GM12878 (cell line): Measurements from ENCODE around the gene BORCS5. TPM values are rescaled to one million over a fixed set of nuclear protein-coding genes. Genes with fewer than 3 reads are reported as not detected.

ENCODE experiments used
- ATAC-seq: fragments of 200-7000 bp; cut with Tn5 transposase; 3 replicates; pipeline ENCODE4 v1.9.1; 2020; ENCODE audit warnings: mild to moderate bottlenecking, moderate library complexity
- BruUV-seq: library from RNA; stranded (reverse); fragments of 400-500 nt; replicated peaks from 2 replicates; lab custom pipeline; 2021; lab: Mats Ljungman, UMichigan
- CTCF ChIA-PET: fragments of 300-600 bp; sonication (Branson Sonifier 250); formaldehyde crosslinking; extraction: SDS; loops from one replicate; lab custom pipeline; 2021; ENCODE audit warnings: inconsistent platforms; lab: Yijun Ruan, JAX
- POLR2A ChIA-PET: fragments of 350-600 bp; formaldehyde crosslinking; extraction: SDS; loops from one replicate; lab custom pipeline; 2021; ENCODE audit warnings: inconsistent platforms; lab: Charles Lee
- RAD21 ChIA-PET: fragments of 300-600 bp; sonication (Branson Sonifier 250); formaldehyde crosslinking; loops from one replicate; lab custom pipeline; 2023; ENCODE audit warnings: antibody characterized with exemption; ENCODE audit not compliant: unreplicated experiment; lab: Charles Lee
- SMC1A ChIA-PET: fragments of 300-600 bp; sonication (Branson Sonifier 250); formaldehyde crosslinking; loops from one replicate; lab custom pipeline; 2023; ENCODE audit not compliant: unreplicated experiment, uncharacterized antibody; lab: Charles Lee
- DNase-seq: peaks from one replicate; pipeline ENCODE4 v3.0.0-alpha.2; 2011; ENCODE audit warnings: low read depth, low spot score
- FAIRE-seq: peaks from 3 replicates; lab custom pipeline; 2011; peaks lifted over from hg19 to GRCh38; lab: Jason Lieb, UNC
- H2AFZ ChIP-seq: 2 replicates; pipeline ENCODE4 v1.6.0; 2011; ENCODE audit warnings: low read depth, low read length, control low read depth; ENCODE audit not compliant: control insufficient read depth
- H3K27ac ChIP-seq: 2 replicates; pipeline ENCODE4 v1.5.1; 2011; ENCODE audit warnings: control low read depth; ENCODE audit not compliant: control insufficient read depth, insufficient read depth
- H3K27me3 ChIP-seq, 2 experiments: replicated peaks in 1 of 2; 2 replicates each; pipeline versions ENCODE4 v1.6.0 to v1.6.1; 2011; ENCODE audit warnings: low read length in 1 of 2; ENCODE audit not compliant: control insufficient read depth in 2 of 2, insufficient read depth in 2 of 2
- H3K36me3 ChIP-seq, 2 experiments: 2 replicates each; pipeline ENCODE4 v1.5.1; 2011; ENCODE audit warnings: low read length in 1 of 2; ENCODE audit not compliant: control insufficient read depth in 2 of 2, insufficient read depth in 2 of 2
- H3K4me1 ChIP-seq: 2 replicates; pipeline ENCODE4 v1.6.1; 2011; ENCODE audit warnings: mild to moderate bottlenecking, low read length, moderate library complexity, mixed read lengths; ENCODE audit not compliant: control insufficient read depth, insufficient read depth
- H3K4me2 ChIP-seq: 2 replicates; pipeline ENCODE4 v1.6.0; 2011; ENCODE audit warnings: control low read depth; ENCODE audit not compliant: control insufficient read depth, insufficient read depth
- H3K4me3 ChIP-seq: fragments of 200-600 bp; sonication (generic); 2 replicates; pipeline ENCODE4 v1.5.1; 2016
- H3K79me2 ChIP-seq: 2 replicates; pipeline ENCODE4 v1.6.0; 2011; ENCODE audit warnings: low read length; ENCODE audit not compliant: control insufficient read depth, insufficient read depth
- H3K9ac ChIP-seq: 2 replicates; pipeline ENCODE4 v1.8.0; 2011; ENCODE audit warnings: low read length, control low read depth, mixed read lengths; ENCODE audit not compliant: control insufficient read depth, insufficient read depth
- H3K9me3 ChIP-seq: replicated peaks from 3 replicates; pipeline ENCODE4 v1.5.1; 2011; ENCODE audit warnings: mild to moderate bottlenecking, low read length; ENCODE audit not compliant: control insufficient read depth, insufficient read depth
- H4K20me1 ChIP-seq: 2 replicates; pipeline ENCODE4 v1.6.0; 2011; ENCODE audit not compliant: control insufficient read depth, insufficient read depth
- ATF2 ChIP-seq: IDR thresholded peaks from 2 replicates; pipeline ENCODE4 v1.6.1; 2012; ENCODE audit warnings: low read length, inconsistent platforms
- CHD4 ChIP-seq: fragments of 200-600 bp; sonication (generic); IDR thresholded peaks from 2 replicates; pipeline ENCODE4 v1.6.1; 2016; ENCODE audit warnings: mild to moderate bottlenecking
- DPF2 ChIP-seq: fragments of 450-650 bp; IDR thresholded peaks from 2 replicates; pipeline ENCODE4 v1.6.1; 2017; ENCODE audit warnings: mild to moderate bottlenecking
- HDAC6 ChIP-seq: fragments of 200-600 bp; sonication (generic); IDR thresholded peaks from one replicate; pipeline ENCODE4 v1.8.0; 2017; ENCODE audit warnings: antibody characterized with exemption; ENCODE audit not compliant: unreplicated experiment
- IKZF2 ChIP-seq, 2 experiments: fragments of 450-650 bp; IDR thresholded peaks; 2 replicates each; pipeline ENCODE4 v1.6.1; 2017; ENCODE audit warnings: mild to moderate bottlenecking in 2 of 2, moderate library complexity in 2 of 2
- IRF3 ChIP-seq: fragments of 450-650 bp; IDR thresholded peaks from 2 replicates; pipeline ENCODE4 v1.6.1; 2014; ENCODE audit warnings: mild to moderate bottlenecking
- KLF5 ChIP-seq: fragments of 450-650 bp; IDR thresholded peaks from 2 replicates; pipeline ENCODE4 v1.6.1; 2014; ENCODE audit warnings: mild to moderate bottlenecking; ENCODE audit not compliant: partially characterized antibody
- NFYB ChIP-seq: IDR thresholded peaks from 2 replicates; pipeline ENCODE4 v1.6.1; 2011; ENCODE audit warnings: low read depth, mild to moderate bottlenecking, low read length, improper control_type of control experiment, moderate library complexity; ENCODE audit not compliant: insufficient read depth
- RELA ChIP-seq: fragments of 450-650 bp; IDR thresholded peaks from 2 replicates; pipeline ENCODE4 v1.8.0; 2014; ENCODE audit warnings: borderline replicate concordance; ENCODE audit not compliant: partially characterized antibody
- RELB ChIP-seq: fragments of 450-650 bp; IDR thresholded peaks from 2 replicates; pipeline ENCODE4 v1.6.1; 2017; ENCODE audit warnings: low read depth, mild to moderate bottlenecking, moderate library complexity
- RUNX3 ChIP-seq: IDR thresholded peaks from 2 replicates; pipeline ENCODE4 v1.6.1; 2012; ENCODE audit warnings: low read length, inconsistent platforms
- SKIL ChIP-seq: fragments of 450-650 bp; IDR thresholded peaks from 2 replicates; pipeline ENCODE4 v1.6.1; 2017; ENCODE audit warnings: mild to moderate bottlenecking, low read depth, inconsistent platforms; ENCODE audit not compliant: poor library complexity, severe bottlenecking
- SPI1 ChIP-seq: IDR thresholded peaks from 2 replicates; pipeline ENCODE4 v1.6.1; 2011; ENCODE audit warnings: low read depth, mild to moderate bottlenecking, low read length, moderate library complexity, borderline replicate concordance; ENCODE audit not compliant: insufficient read depth
- TCF7 ChIP-seq: IDR thresholded peaks from 2 replicates; pipeline ENCODE4 v1.6.1; 2014; ENCODE audit warnings: antibody characterized with exemption, borderline replicate concordance
- YBX1 ChIP-seq: fragments of 450-650 bp; IDR thresholded peaks from 2 replicates; pipeline ENCODE4 v1.6.1; 2016; ENCODE audit warnings: antibody characterized with exemption
- ZNF207 ChIP-seq: fragments of 450-650 bp; IDR thresholded peaks from 2 replicates; pipeline ENCODE4 v1.6.1; 2014; ENCODE audit warnings: antibody characterized with exemption, mild to moderate bottlenecking, borderline replicate concordance
- ZSCAN29 ChIP-seq: fragments of 450-650 bp; IDR thresholded peaks from 2 replicates; pipeline ENCODE4 v1.6.1; 2017; ENCODE audit warnings: mild to moderate bottlenecking, moderate library complexity
- WGBS: methylation state at CpG from one replicate; pipeline ENCODE4 v1.1.6; 2016; ENCODE audit warnings: low lambda C conversion rate; ENCODE audit not compliant: insufficient replicate concordance, insufficient coverage; ENCODE audit errors: missing lambda C conversion rate; 5-methylcytosine and 5-hydroxymethylcytosine counted together
- in situ Hi-C: fragments of 300-500 bp; cut with MboI; formaldehyde crosslinking; loops from 9 replicates; pipeline ENCODE4 v1.14.3; 2018; ENCODE audit warnings: mixed read lengths
- intact Hi-C: fragments of 100-400 bp; cut with micrococcal nuclease; formaldehyde crosslinking; loops from one replicate; pipeline ENCODE4 v1.14.2; 2022; ENCODE audit not compliant: unreplicated experiment
- polyA plus RNA-seq, 11 experiments: library from polyadenylated mRNA; depleted of rRNA in 4 of 11; unstranded in 6 of 11; stranded (reverse) in 5 of 11; fragments of >200 nt; fragmentation: Nextera tagmentation in 4 of 11; fragmentation: Illumina TruSeq in 1 of 11; extraction: Ambion mirVana in 4 of 11; extraction: Trizol in 1 of 11; gene quantifications; 1 replicate in 1 of 11; 2 replicates in 10 of 11; pipeline versions ENCODE4 v1.2.1 to v1.2.3, GENCODE V29; 2011 to 2016; ENCODE audit warnings: inconsistent platforms in 2 of 11, missing spikeins in 2 of 11, low read depth in 1 of 11
- total RNA-seq, 4 experiments: library from RNA; depleted of rRNA in 3 of 4; stranded (reverse); fragments of >200 nt in 3 of 4; fragmentation: Illumina TruSeq in 1 of 4; extraction: Trizol in 1 of 4; gene quantifications; 2 replicates each; pipeline versions ENCODE4 v1.2.1 to v1.2.3, GENCODE V29; 2013 to 2021

Gene BORCS5
- total and polyA plus RNA-seq, 10 of the 15 experiments (the other 5 are each of a cell fraction or from before 2014, with no cell fraction given), result 1.4 to 39.7 (median 16.1) TPM

GRCh38 chr12:12511895-12512711, 155.2 kb downstream of the BORCS5 start:
- POLR2A ChIA-PET, result interaction anchor here (0.5 to 1.6 kb wide), 3 partner anchors 9 to 46 kb away, joined by 3 to 6 read pairs (median 4); no protein-coding TSS in a partner anchor
- Histone ChIP-seq H3K27ac (no peak overlapping the region), H2AFZ (no peak overlapping the region), H3K4me1 (peaks cover 1% of the 10 kb centered on the region; the same call in 1 of the 2 replicates), H3K4me2 (no peak overlapping the region), H4K20me1 (no peaks in the 10 kb centered on the region), H3K4me3 (no peak overlapping the region), H3K36me3 (peaks cover 0 to 3% of the 10 kb centered on the region in 2 experiments; a peak in 3 of 4 replicates), H3K79me2 (peaks cover 12% of the 10 kb centered on the region), H3K9me3 (no peaks in the 10 kb centered on the region), H3K27me3 (no peaks in the 10 kb centered on the region), H3K9ac (no peak overlapping the region)
- CTCF ChIA-PET, result interaction anchor here (1.1 to 1.2 kb wide), 2 partner anchors 35 to 143 kb away, joined by 3 to 4 read pairs; no protein-coding TSS in a partner anchor
- ATAC-seq (peak; percentile 84), FAIRE-seq (no peak), DNase-seq (no peak)
- SMC1A ChIA-PET, result interaction anchor here (0.9 to 4.0 kb wide), 6 partner anchors 11 to 135 kb away, joined by 3 to 16 read pairs (median 4); no protein-coding TSS in a partner anchor
- intact Hi-C loops, result no loop called here
- no TSS peak for BruUV-seq
- in situ Hi-C loops, result no loop called here
- 74% methylated on average over 5 of the region's 5 CpGs for WGBS
- RAD21 ChIA-PET, result interaction anchor here (0.9 to 1.3 kb wide), 3 partner anchors 11 to 225 kb away, joined by 3 to 4 read pairs (median 3); no protein-coding TSS in a partner anchor
- TF ChIP-seq HDAC6 (no peak), CHD4 (no peak), KLF5 (no peak), YBX1 (no peak), ZSCAN29 (no peak), SPI1 (no peak), DPF2 (0 out of 2 replicates have a peak, but pooled peaks have one; percentile 10), NFYB (no peak), RELA (no peak), IKZF2 (IDR thresholded peaks at IDR 0.05) (peak in 1 of 2 experiments; percentile 17; a peak in 1 of 4 replicates), RUNX3 (peak; percentile 59), RELB (no peak), ZNF207 (no peak), IRF3 (no peak), SKIL (peak; percentile 33), TCF7 (peak; percentile 57; the same call in 1 of the 2 replicates), ATF2 (no peak)
